ENCODE results near the gene MAP2. TPM values are rescaled to one million over a fixed set of nuclear protein-coding genes. Genes with fewer than 3 reads are reported as not detected.

Gene MAP2
- total RNA-seq, 2 experiments from 2014 or later, result not detected

DNA sequence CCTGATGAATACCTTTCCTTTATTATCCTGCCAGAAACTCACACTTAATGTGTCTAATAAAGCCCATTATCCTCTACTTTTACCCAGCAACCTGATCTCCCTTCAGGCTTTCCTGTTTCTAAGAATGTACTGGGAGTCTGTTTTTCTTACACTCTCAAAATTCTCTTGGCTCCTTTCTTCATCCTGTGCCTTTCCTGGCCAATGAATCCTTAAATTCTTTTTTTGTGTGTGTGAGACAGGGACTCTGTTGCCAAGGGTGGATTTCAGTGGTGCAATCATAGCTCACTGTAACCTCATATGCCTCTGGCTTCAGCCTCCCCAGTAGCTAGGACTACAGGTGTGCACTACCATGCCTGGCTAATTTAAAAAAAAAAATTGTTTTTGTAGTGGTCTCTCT lies 72.7 kb downstream of the MAP2 start:
- POLR2A ChIA-PET, result no interaction called here
- DNase-seq (no peak), ATAC-seq (no peak)
- Mint-ChIP-seq H3K36me3 (ENCODE audit: low read depth) (no peaks in the 10 kb centered on the region), H3K27ac (no peak overlapping the region), H3K4me3 (no peak overlapping the region), H3K4me1 (ENCODE audit: low read depth) (no peaks in the 10 kb centered on the region), H3K9me3 (ENCODE audit: insufficient read depth) (no peaks in the 10 kb centered on the region), H3K27me3 (ENCODE audit: low read depth) (no peaks in the 10 kb centered on the region)
- CTCF ChIA-PET, result no interaction called here

DNA sequence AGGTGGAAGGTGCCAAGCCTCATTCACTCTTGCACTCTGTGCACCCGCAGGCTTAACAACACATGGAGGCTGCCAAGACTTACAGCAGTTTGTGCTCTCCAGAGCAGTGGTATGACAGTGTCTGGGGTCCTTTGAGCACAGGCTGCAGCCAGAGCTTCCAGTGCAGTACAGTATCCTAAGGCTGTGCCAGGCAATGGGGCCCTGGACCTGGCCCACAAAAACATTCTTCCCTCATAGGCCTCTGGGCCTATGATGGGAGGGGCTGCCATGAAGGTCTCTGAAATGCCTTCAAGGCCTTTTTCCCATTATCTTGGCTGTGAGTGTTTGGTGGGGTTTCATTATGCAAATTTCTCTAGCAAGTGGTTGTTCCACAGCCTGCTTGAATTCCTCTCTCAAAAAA lies 74.8 kb downstream of the MAP2 start:
- Mint-ChIP-seq H3K4me1 (ENCODE audit: low read depth) (no peaks in the 10 kb centered on the region), H3K27ac (no peak overlapping the region), H3K36me3 (ENCODE audit: low read depth) (no peaks in the 10 kb centered on the region), H3K27me3 (ENCODE audit: low read depth) (no peaks in the 10 kb centered on the region), H3K4me3 (no peak overlapping the region), H3K9me3 (ENCODE audit: insufficient read depth) (no peaks in the 10 kb centered on the region)
- ChIA-PET POLR2A (no interaction called here), CTCF (no interaction called here)
- DNase-seq (no peak), ATAC-seq (no peak)

DNA sequence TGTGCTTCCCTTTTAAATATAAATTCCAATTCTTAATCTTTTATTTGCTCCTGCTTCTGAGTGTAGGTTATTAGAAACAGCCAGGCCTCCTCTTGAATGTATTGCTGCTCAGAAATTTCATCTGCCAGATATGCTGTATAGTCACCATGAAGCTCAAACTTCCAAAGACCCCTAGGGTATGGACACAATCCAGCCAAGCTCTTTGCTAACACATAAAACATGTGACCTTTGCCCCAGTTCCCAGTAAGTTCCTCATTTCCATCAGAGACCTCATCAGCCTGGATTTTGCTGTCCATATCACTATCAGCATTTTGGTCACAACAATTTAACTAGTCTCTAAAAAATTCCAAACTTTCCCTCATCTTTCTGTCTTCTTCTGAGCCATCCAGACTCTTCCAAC lies 75.2 kb downstream of the MAP2 start:
- Mint-ChIP-seq H3K4me3 (no peak overlapping the region), H3K9me3 (ENCODE audit: insufficient read depth) (no peaks in the 10 kb centered on the region), H3K4me1 (ENCODE audit: low read depth) (no peaks in the 10 kb centered on the region), H3K27me3 (ENCODE audit: low read depth) (no peaks in the 10 kb centered on the region), H3K36me3 (ENCODE audit: low read depth) (no peaks in the 10 kb centered on the region), H3K27ac (no peak overlapping the region)
- no peak for DNase-seq
- POLR2A ChIA-PET, result no interaction called here
- ATAC-seq, result no peak
- CTCF ChIA-PET, result no interaction called here

DNA sequence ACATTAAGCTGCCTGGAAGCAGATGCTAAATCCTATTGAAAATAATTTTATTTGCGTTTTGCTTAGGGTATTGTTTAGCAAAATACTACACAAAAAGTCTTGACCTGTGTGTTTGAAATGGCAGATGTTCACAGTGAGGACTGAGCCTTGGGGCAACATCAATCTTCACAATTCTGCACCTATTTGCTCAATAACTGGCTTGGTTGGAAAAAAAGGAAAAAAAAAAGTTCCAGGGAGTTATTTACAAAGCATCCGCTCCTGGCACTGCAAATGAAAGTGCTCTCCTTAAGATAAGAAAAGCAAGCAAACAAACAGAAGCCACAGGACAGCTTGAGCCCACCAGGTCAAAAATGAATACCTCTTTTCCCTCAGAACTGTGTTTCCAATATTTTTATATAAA lies 77.7 kb downstream of the MAP2 start:
- no peak for DNase-seq
- no peaks in the 10 kb centered on the region for H3K9me3 Mint-ChIP-seq (ENCODE audit: insufficient read depth)
- ChIA-PET CTCF (no interaction called here), POLR2A (no interaction called here)
- no peaks in the 10 kb centered on the region for H3K4me1 Mint-ChIP-seq (ENCODE audit: low read depth)
- no peak for ATAC-seq
- H3K27ac Mint-ChIP-seq, result no peak overlapping the region
- H3K27me3 Mint-ChIP-seq (ENCODE audit: low read depth), result no peaks in the 10 kb centered on the region
- H3K4me3 Mint-ChIP-seq, result no peak overlapping the region
- H3K36me3 Mint-ChIP-seq (ENCODE audit: low read depth), result no peaks in the 10 kb centered on the region

DNA sequence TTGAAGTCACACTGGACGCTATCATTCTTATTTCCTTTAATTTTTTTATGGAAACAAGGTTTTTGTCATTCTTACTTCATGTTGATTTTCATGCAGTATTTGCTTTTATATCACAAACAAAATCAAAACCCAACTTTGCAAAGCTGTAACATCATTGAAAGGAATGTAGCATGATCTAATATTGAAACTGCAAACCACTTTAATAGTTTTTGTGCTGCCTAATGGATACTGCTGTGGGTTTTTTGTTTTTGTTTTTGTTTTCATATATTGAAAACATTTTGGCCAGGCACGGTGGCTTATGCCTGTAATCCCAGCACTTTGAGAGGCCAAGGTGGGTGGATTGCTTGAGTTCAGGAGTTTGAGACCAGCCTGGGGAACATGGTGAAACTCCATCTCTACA lies 81.6 kb downstream of the MAP2 start:
- H3K9me3 Mint-ChIP-seq (ENCODE audit: insufficient read depth), result no peaks in the 10 kb centered on the region
- POLR2A ChIA-PET, result no interaction called here
- no peak overlapping the region for H3K27ac Mint-ChIP-seq
- ATAC-seq, result no peak
- no peaks in the 10 kb centered on the region for H3K27me3 Mint-ChIP-seq (ENCODE audit: low read depth)
- CTCF ChIA-PET, result no interaction called here
- no peak overlapping the region for H3K4me3 Mint-ChIP-seq
- DNase-seq, result no peak
- H3K36me3 Mint-ChIP-seq (ENCODE audit: low read depth), result no peaks in the 10 kb centered on the region
- no peaks in the 10 kb centered on the region for H3K4me1 Mint-ChIP-seq (ENCODE audit: low read depth)

DNA sequence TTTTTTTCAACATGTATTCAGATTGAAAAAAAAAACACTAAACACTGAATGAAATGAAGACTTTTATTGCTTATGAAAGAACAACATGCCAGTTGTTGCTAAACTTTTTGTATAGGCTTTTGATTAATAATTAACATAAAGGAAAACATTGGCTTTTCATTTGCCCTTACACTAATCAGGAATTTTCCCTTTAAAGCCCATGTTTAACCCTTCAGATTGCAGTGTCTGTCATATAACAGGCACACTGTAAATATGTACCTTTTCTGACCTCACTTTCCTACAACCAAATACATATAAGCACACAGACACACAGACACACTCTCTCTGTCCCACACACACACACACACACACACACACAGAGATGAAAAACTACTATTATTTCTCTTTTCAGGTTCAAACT lies 84.4 kb downstream of the MAP2 start:
- POLR2A ChIA-PET, result no interaction called here
- Mint-ChIP-seq H3K4me1 (ENCODE audit: low read depth) (peaks cover 4% of the 10 kb centered on the region), H3K27ac (no peak overlapping the region), H3K36me3 (ENCODE audit: low read depth) (no peaks in the 10 kb centered on the region), H3K9me3 (ENCODE audit: insufficient read depth) (no peaks in the 10 kb centered on the region), H3K27me3 (ENCODE audit: low read depth) (no peaks in the 10 kb centered on the region), H3K4me3 (no peak overlapping the region)
- DNase-seq (no peak), ATAC-seq (no peak)
- CTCF ChIA-PET, result no interaction called here

DNA sequence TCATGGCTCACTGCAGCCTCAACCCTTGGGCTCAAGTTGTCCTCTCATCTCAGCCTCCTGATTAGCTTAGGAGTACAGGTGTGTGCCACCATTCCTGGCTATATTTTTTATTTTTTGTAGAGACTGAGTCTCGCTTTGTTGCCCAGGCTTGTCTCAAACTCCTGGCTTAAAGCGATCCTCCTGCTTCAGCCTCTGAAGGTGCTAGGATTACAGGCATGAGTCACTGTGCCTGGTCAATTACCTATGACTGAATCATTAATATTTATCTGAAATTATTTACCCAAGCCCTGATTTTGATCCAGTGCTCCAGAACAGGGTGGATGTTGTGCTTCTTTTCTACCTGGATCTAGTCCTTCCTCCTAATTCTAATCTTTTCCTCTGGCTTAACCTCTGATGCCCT lies 87.8 kb downstream of the MAP2 start:
- no peak overlapping the region for H3K27ac Mint-ChIP-seq

DNA sequence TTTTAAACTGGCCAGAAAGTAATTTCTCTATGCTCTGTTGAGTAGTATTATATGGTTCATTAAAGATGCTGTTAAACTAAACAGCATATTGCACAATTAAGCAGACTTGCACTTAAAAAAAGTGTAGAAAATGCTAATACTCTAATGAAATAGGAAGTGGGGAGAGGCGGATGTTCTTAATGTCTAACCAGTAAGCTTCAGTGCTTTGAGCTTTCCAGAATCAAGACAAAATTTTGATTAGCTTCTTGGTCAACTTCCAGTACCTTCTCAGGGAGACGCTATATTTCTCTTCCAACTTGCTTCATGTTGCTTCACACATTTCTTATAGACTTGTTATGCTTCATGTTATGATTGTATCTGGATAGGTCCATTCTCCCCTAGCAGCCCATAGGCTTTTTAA lies 89.1 kb downstream of the MAP2 start:
- ATAC-seq (no peak), DNase-seq (no peak)
- ChIA-PET POLR2A (no interaction called here), CTCF (no interaction called here)
- no peak overlapping the region for H3K27ac Mint-ChIP-seq
- H3K9me3 Mint-ChIP-seq (ENCODE audit: insufficient read depth), result no peaks in the 10 kb centered on the region
- no peaks in the 10 kb centered on the region for H3K27me3 Mint-ChIP-seq (ENCODE audit: low read depth)
- H3K4me1 Mint-ChIP-seq (ENCODE audit: low read depth), result peaks cover 4% of the 10 kb centered on the region
- no peaks in the 10 kb centered on the region for H3K36me3 Mint-ChIP-seq (ENCODE audit: low read depth)
- H3K4me3 Mint-ChIP-seq, result no peak overlapping the region

More for the DNA sequence above, 87.8 kb downstream of the MAP2 start:
- no peak overlapping the region for H3K4me3 Mint-ChIP-seq
- no peaks in the 10 kb centered on the region for H3K27me3 Mint-ChIP-seq (ENCODE audit: low read depth)
- CTCF ChIA-PET, result no interaction called here
- H3K36me3 Mint-ChIP-seq (ENCODE audit: low read depth), result no peaks in the 10 kb centered on the region
- ATAC-seq (no peak), DNase-seq (no peak)
- POLR2A ChIA-PET, result no interaction called here
- peaks cover 4% of the 10 kb centered on the region for H3K4me1 Mint-ChIP-seq (ENCODE audit: low read depth)
- no peaks in the 10 kb centered on the region for H3K9me3 Mint-ChIP-seq (ENCODE audit: insufficient read depth)

DNA sequence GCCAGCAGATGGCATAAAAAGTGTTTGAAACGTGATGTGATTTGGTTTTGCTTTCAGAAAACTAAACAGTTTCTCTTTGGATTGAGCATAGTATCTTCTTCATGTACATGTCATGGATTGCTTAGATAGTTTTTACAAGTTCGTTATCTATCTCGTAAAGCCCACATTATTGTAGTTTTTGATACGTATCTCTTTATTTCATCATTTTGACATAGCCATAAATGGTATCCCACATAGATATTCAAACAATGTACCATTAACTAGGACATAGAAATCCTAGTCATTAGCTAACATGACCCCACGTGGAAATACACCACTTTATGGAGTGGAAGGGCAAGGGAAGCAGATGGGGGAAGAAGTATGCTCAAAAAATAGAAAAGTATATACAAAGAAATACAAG lies 93.6 kb downstream of the MAP2 start:
- Mint-ChIP-seq H3K4me1 (ENCODE audit: low read depth) (peaks cover 4% of the 10 kb centered on the region), H3K27me3 (ENCODE audit: low read depth) (no peaks in the 10 kb centered on the region), H3K27ac (no peak overlapping the region), H3K9me3 (ENCODE audit: insufficient read depth) (no peaks in the 10 kb centered on the region), H3K36me3 (ENCODE audit: low read depth) (no peaks in the 10 kb centered on the region), H3K4me3 (no peak overlapping the region)
- ATAC-seq (no peak), DNase-seq (no peak)
- ChIA-PET POLR2A (no interaction called here), CTCF (no interaction called here)

DNA sequence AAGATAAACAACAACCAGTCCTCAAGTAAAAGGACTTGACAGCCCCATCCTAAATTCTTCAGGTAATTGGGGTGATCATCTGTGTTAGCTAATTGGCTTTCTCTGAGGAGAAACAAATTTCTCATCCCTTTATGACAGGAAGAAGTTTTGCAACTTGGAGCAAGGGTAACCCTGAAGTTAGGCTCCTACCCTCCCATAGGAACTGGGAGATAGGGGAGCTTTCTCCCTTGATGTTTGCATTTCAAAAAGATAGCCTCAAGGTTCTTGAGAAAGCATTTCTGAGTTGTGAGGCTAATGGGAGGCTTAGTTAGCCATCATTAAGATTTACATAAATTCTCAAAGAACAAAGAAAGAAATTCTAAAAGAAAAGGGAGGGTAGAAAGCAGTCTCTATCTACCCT lies 95.4 kb downstream of the MAP2 start:
- Mint-ChIP-seq H3K27ac (no peak overlapping the region), H3K4me1 (ENCODE audit: low read depth) (no peaks in the 10 kb centered on the region), H3K9me3 (ENCODE audit: insufficient read depth) (no peaks in the 10 kb centered on the region), H3K36me3 (ENCODE audit: low read depth) (no peaks in the 10 kb centered on the region), H3K27me3 (ENCODE audit: low read depth) (no peaks in the 10 kb centered on the region), H3K4me3 (no peak overlapping the region)
- ChIA-PET POLR2A (no interaction called here), CTCF (no interaction called here)
- DNase-seq (no peak), ATAC-seq (no peak)

DNA sequence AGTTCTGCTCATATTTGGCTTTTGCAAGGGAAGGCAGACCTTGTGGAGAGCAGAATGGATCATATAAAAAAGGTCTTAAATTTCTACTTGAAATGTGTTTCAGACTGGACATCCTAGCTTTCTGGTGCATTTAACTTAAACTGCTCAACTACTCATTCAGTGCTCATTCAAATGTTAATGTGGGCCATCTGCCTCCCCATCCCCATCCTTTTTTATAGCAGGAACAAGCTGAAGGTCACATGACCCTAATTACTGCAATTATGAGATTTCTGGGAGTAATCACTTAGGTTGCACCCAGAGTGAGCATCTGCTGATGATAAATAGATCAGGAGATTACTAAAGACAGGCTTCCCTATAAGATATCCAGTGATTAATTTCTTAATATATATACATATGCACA lies 96.1 kb downstream of the MAP2 start:
- Mint-ChIP-seq H3K27ac (no peak overlapping the region), H3K36me3 (ENCODE audit: low read depth) (no peaks in the 10 kb centered on the region), H3K4me3 (no peak overlapping the region), H3K4me1 (ENCODE audit: low read depth) (no peaks in the 10 kb centered on the region), H3K27me3 (ENCODE audit: low read depth) (no peaks in the 10 kb centered on the region), H3K9me3 (ENCODE audit: insufficient read depth) (no peaks in the 10 kb centered on the region)
- DNase-seq, result no peak
- ATAC-seq, result no peak
- ChIA-PET POLR2A (no interaction called here), CTCF (no interaction called here)

DNA sequence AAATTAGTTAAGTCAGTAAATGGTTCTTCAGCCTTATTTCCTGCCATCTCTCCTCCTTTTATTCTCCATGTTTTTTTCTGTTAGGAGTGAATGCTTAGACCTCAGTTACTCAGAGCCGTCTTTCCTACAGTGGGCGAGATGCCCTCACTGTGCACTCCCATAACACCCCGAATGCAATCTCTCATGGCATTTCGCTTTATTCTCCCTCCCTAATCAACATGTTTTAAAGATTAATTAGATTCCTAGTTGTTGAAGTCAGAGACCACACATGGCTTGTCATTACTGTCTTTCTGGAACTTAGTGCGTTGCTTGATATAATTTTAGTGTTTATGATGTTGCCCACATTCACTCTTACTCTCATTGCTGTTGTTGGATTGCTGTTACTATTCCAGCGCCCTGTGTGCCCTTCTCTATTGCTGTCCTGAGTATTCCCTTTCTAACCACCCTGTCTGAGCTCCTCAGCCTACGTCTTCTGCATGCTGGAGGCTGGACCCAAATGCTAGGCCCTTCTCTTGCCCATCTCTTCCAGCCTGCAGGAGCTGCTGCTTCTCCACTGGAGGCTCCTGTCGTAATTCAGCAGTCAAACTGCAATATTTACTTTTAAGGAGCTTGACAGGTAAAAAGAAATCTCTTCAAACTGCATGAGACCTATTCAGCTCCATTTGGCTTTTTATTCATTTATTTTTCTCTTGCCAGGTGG lies 99.3 kb downstream of the MAP2 start:
- no peak for ATAC-seq
- H3K27ac Mint-ChIP-seq, result no peak overlapping the region
- no peaks in the 10 kb centered on the region for H3K9me3 Mint-ChIP-seq (ENCODE audit: insufficient read depth)
- no peaks in the 10 kb centered on the region for H3K27me3 Mint-ChIP-seq (ENCODE audit: low read depth)
- peaks cover 18% of the 10 kb centered on the region for H3K4me1 Mint-ChIP-seq (ENCODE audit: low read depth)
- no peak for DNase-seq
- no peaks in the 10 kb centered on the region for H3K36me3 Mint-ChIP-seq (ENCODE audit: low read depth)
- CTCF ChIA-PET, result no interaction called here
- H3K4me3 Mint-ChIP-seq, result no peak overlapping the region
- POLR2A ChIA-PET, result no interaction called here

DNA sequence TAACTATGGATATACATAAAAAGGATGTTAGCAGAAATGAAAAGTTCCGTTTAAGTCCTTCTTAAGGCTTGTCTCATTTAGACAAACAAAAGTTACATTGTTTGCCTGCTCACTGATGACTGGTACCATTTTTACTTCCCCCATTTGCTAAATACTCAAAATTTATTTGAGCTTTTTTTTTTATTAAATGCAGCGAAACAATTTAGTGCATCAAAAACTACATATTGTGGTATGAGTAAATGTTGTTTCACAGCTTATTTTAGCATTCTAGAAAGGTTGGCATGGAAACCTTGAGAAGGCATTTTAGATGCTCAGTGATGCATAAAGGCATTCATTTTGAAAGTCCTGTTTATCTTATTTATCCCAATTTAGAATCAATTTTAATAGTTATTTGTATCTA lies 100.0 kb downstream of the MAP2 start:
- no peaks in the 10 kb centered on the region for H3K36me3 Mint-ChIP-seq (ENCODE audit: low read depth)
- DNase-seq, result no peak
- H3K4me3 Mint-ChIP-seq, result no peak overlapping the region
- H3K27ac Mint-ChIP-seq, result no peak overlapping the region
- H3K9me3 Mint-ChIP-seq (ENCODE audit: insufficient read depth), result no peaks in the 10 kb centered on the region
- ChIA-PET POLR2A (no interaction called here), CTCF (no interaction called here)
- no peak for ATAC-seq
- H3K27me3 Mint-ChIP-seq (ENCODE audit: low read depth), result no peaks in the 10 kb centered on the region
- H3K4me1 Mint-ChIP-seq (ENCODE audit: low read depth), result peaks cover 18% of the 10 kb centered on the region

Measured in activated CD8-positive, alpha-beta T cell treated with anti-CD3 and anti-CD28 coated beads, Interleukin-2, amount 10 ng/mL, durations not matched to agents 7 days and 5 days (primary cell).